AG04450 (cell line): ENCODE measurements around the gene TMEM63B. TPM values are rescaled to one million over a fixed set of nuclear protein-coding genes. Genes with fewer than 3 reads are reported as not detected.

Source experiments
- CTCF ChIA-PET: fragments of 300-600, 350-600 bp; formaldehyde crosslinking; extraction: SDS; loops from one replicate; lab custom pipeline; 2022; ENCODE audit warnings: antibody characterized with exemption, inconsistent platforms; lab: Charles Lee
- POLR2A ChIA-PET: fragments of 350-600 bp; formaldehyde crosslinking; extraction: SDS; loops from one replicate; lab custom pipeline; 2021; ENCODE audit warnings: antibody characterized with exemption, inconsistent platforms; lab: Yijun Ruan, JAX
- DNase-seq: peaks from one replicate; pipeline ENCODE4 v3.0.0-alpha.2; 2011; ENCODE audit warnings: low read depth, low spot score
- H3K27ac ChIP-seq: one replicate; pipeline ENCODE4 v1.5.1; 2012; ENCODE audit warnings: low read depth, low read length, control low read depth
- H3K27me3 ChIP-seq: one replicate; pipeline ENCODE4 v1.6.0; 2012; ENCODE audit warnings: low read length; ENCODE audit not compliant: control insufficient read depth, insufficient read depth
- H3K4me3 ChIP-seq: 2 replicates; pipeline ENCODE4 v1.5.1; 2011; ENCODE audit warnings: mild to moderate bottlenecking, low read depth, low read length, control low read depth
- H3K9me3 ChIP-seq: 2 replicates; pipeline ENCODE4 v1.5.1; 2012; ENCODE audit warnings: low read length; ENCODE audit not compliant: control insufficient read depth, insufficient read depth
- CTCF ChIP-seq: IDR thresholded peaks from 2 replicates; pipeline ENCODE4 v1.5.1; 2011; ENCODE audit warnings: low read depth, low read length, control low read depth, inconsistent platforms
- polyA plus RNA-seq: library from polyadenylated mRNA; depleted of rRNA; stranded (reverse); fragments of >200 nt; gene quantifications from 2 replicates; pipeline ENCODE4 v1.2.3, GENCODE V29; 2011

Gene TMEM63B
- polyA plus RNA-seq, 1 experiment, result 39.4 TPM

- no peak for DNase-seq
- no peak for TF ChIP-seq CTCF
- H3K9me3 ChIP-seq, result no peaks in the 10 kb centered on the region
- ChIA-PET POLR2A (no interaction called here), CTCF (no interaction called here)
- H3K27ac ChIP-seq, result no peak overlapping the region
- H3K4me3 ChIP-seq, result no peak overlapping the region
- H3K27me3 ChIP-seq, result no peaks in the 10 kb centered on the region
Measured at GRCh38 chr6:44135173-44135758, 7.9 kb downstream of the TMEM63B start.

- DNase-seq, result no peak
- peak; percentile 28; the same call in 1 of the 2 replicates for TF ChIP-seq CTCF
- ChIA-PET CTCF (no interaction called here), POLR2A (no interaction called here)
- Histone ChIP-seq H3K9me3 (no peaks in the 10 kb centered on the region), H3K27ac (no peak overlapping the region), H3K27me3 (no peaks in the 10 kb centered on the region), H3K4me3 (no peak overlapping the region)
Measured at GRCh38 chr6:44135875-44136274, 8.5 kb downstream of the TMEM63B start.

GRCh38 chr6:44138717-44139350 is 11.5 kb downstream of the TMEM63B start:
- Histone ChIP-seq H3K9me3 (no peaks in the 10 kb centered on the region), H3K27ac (no peak overlapping the region), H3K4me3 (no peak overlapping the region), H3K27me3 (no peaks in the 10 kb centered on the region)
- POLR2A ChIA-PET, result no interaction called here
- no peak for DNase-seq
- CTCF ChIA-PET, result no interaction called here
- TF ChIP-seq CTCF, result no peak

GRCh38 chr6:44139351-44139743 is 12.0 kb downstream of the TMEM63B start:
- no peak overlapping the region for H3K4me3 ChIP-seq
- POLR2A ChIA-PET, result no interaction called here
- no peak for TF ChIP-seq CTCF
- no peaks in the 10 kb centered on the region for H3K27me3 ChIP-seq
- CTCF ChIA-PET, result no interaction called here
- no peaks in the 10 kb centered on the region for H3K9me3 ChIP-seq
- no peak overlapping the region for H3K27ac ChIP-seq
- DNase-seq, result no peak

GRCh38 chr6:44142835-44143234 is 15.5 kb downstream of the TMEM63B start:
- ChIA-PET POLR2A (no interaction called here), CTCF (no interaction called here)
- no peak for TF ChIP-seq CTCF

More at GRCh38 chr6:44142835-44143234, 15.5 kb downstream of the TMEM63B start:
- no peak overlapping the region for H3K27ac ChIP-seq
- H3K27me3 ChIP-seq, result no peaks in the 10 kb centered on the region
- no peaks in the 10 kb centered on the region for H3K9me3 ChIP-seq
- DNase-seq, result no peak
- no peak overlapping the region for H3K4me3 ChIP-seq
